HEK293 (cell line): ENCODE measurements around the gene PRCP.

Source experiments
- CTCF ChIP-seq: fragments of 450-650 bp; formaldehyde crosslinking; IDR thresholded peaks from 2 replicates; pipeline ENCODE4 v1.5.1; 2016; ENCODE audit warnings: missing biosample characterization, missing genetic modification characterization
- ZNF138 ChIP-seq: fragments of 450-650 bp; formaldehyde crosslinking; IDR thresholded peaks from 2 replicates; pipeline ENCODE4 v1.5.1; 2016; ENCODE audit warnings: missing biosample characterization, missing genetic modification characterization, borderline replicate concordance
- TF ChIP-seq, protein P1 (sequence below): fragments of 450-650 bp; formaldehyde crosslinking; IDR thresholded peaks from 2 replicates; pipeline ENCODE4 v1.5.1; 2016; ENCODE audit warnings: missing biosample characterization, missing genetic modification characterization, low read depth

DNA sequence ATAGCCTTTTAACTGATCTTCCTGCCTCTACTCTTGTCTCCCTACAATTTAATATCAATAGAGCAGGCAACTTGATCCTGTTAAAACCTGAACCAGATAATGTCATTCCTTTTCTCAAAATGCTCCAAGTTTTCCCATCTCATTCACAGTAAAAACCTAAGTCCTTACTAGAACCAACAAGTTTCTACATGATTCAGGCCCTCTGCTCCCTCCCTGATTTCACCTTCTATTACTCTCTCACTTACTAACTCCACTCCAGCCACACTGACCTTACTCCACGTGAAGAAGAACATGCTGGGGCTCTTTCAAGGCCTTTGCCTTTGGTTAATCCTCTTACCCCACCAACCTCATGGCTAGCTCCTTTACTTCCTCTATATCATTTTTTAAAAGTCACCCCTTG lies 71.1 kb downstream of the PRCP start:
- TF ChIP-seq, protein P1, sequence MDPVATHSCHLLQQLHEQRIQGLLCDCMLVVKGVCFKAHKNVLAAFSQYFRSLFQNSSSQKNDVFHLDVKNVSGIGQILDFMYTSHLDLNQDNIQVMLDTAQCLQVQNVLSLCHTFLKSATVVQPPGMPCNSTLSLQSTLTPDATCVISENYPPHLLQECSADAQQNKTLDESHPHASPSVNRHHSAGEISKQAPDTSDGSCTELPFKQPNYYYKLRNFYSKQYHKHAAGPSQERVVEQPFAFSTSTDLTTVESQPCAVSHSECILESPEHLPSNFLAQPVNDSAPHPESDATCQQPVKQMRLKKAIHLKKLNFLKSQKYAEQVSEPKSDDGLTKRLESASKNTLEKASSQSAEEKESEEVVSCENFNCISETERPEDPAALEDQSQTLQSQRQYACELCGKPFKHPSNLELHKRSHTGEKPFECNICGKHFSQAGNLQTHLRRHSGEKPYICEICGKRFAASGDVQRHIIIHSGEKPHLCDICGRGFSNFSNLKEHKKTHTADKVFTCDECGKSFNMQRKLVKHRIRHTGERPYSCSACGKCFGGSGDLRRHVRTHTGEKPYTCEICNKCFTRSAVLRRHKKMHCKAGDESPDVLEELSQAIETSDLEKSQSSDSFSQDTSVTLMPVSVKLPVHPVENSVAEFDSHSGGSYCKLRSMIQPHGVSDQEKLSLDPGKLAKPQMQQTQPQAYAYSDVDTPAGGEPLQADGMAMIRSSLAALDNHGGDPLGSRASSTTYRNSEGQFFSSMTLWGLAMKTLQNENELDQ (tag by site-specific recombination), result no peak
- TF ChIP-seq CTCF (tag by site-specific recombination) (no peak), ZNF138 (tag by site-specific recombination) (no peak)
